GM19023 (cell line): ENCODE data around the gene APAF1.
A peak's percentile ranks its signal among the peaks of the same experiment; 100 is the strongest.
"Not testable (repeated sequence)": the region's sequence is repeated elsewhere in the genome, so short reads cannot be mapped to it uniquely, and the experiment has no call there.

Experiments used
- ATAC-seq: cut with Tn5 transposase; IDR thresholded peaks from one replicate; pipeline ENCODE4 v1.9.1; 2021; ENCODE audit warnings: mild to moderate bottlenecking, moderate library complexity; ENCODE audit not compliant: unreplicated experiment

The APAF1 gene, protein sequence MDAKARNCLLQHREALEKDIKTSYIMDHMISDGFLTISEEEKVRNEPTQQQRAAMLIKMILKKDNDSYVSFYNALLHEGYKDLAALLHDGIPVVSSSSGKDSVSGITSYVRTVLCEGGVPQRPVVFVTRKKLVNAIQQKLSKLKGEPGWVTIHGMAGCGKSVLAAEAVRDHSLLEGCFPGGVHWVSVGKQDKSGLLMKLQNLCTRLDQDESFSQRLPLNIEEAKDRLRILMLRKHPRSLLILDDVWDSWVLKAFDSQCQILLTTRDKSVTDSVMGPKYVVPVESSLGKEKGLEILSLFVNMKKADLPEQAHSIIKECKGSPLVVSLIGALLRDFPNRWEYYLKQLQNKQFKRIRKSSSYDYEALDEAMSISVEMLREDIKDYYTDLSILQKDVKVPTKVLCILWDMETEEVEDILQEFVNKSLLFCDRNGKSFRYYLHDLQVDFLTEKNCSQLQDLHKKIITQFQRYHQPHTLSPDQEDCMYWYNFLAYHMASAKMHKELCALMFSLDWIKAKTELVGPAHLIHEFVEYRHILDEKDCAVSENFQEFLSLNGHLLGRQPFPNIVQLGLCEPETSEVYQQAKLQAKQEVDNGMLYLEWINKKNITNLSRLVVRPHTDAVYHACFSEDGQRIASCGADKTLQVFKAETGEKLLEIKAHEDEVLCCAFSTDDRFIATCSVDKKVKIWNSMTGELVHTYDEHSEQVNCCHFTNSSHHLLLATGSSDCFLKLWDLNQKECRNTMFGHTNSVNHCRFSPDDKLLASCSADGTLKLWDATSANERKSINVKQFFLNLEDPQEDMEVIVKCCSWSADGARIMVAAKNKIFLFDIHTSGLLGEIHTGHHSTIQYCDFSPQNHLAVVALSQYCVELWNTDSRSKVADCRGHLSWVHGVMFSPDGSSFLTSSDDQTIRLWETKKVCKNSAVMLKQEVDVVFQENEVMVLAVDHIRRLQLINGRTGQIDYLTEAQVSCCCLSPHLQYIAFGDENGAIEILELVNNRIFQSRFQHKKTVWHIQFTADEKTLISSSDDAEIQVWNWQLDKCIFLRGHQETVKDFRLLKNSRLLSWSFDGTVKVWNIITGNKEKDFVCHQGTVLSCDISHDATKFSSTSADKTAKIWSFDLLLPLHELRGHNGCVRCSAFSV (N-terminal part only)

DNA sequence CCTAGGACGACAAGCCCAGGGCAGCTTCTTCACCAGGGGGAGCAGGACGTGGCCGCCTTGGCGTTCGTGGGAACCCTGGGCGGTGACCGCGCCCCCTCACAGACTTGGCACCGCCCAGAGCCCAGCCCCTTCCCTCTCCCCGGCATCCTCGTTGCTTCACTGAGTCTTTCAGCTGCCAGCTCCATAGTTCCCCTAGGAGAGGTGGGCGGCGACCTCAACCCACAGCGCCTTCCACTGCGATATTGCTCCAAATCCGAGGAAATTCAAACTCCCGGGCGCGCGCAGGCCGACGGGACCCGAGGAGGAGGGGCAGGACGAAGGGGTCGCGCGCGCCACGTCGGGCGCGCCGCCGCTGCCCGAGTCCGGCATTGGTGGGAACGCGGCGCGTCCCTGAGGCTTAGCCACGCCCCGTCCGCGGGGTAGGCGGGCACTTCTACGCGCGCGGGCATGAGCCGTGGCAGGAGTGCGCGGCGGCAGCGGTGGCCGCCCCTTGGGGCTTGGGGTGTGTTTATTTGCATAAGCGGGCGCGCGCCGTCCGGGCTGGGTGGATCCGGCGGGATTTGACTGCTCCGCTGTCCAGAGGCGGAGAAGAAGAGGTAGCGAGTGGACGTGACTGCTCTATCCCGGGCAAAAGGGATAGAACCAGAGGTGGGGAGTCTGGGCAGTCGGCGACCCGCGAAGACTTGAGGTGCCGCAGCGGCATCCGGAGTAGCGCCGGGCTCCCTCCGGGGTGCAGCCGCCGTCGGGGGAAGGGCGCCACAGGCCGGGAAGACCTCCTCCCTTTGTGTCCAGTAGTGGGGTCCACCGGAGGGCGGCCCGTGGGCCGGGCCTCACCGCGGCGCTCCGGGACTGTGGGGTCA lies at the start of gene APAF1, which contains the start of gene IKBIP:
Gene APAF1 (plus strand): TSS at position 579 of the 860 bp plus-strand sequence. CDS start 3,070 bp downstream, outside the sequence.
Gene IKBIP (minus strand): TSS at position 77 of the 860 bp plus-strand sequence. CDS start 87 bp downstream, outside the sequence.
- ATAC-seq = peak; percentile 86

DNA sequence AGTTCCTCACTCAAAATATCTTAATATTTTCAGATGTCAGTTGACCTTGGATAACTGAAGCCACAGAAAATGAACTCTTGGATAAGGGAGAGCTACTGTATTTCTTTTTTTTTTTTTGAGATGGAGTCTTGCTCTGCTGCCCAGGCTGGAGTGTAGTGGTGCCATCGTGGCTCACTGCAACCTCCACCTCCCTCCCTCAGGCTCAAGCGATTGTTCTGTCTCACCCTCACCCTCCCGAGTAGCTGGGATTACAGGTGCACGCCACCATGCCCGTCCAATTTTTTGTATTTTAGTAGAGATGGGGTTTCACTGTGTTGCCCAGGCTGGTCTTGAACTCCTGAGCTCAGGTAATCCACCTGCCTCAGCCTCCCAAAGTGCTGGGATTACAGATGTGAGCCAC lies 47.8 kb upstream of the APAF1 start:
- not testable (repeated sequence) for ATAC-seq

DNA sequence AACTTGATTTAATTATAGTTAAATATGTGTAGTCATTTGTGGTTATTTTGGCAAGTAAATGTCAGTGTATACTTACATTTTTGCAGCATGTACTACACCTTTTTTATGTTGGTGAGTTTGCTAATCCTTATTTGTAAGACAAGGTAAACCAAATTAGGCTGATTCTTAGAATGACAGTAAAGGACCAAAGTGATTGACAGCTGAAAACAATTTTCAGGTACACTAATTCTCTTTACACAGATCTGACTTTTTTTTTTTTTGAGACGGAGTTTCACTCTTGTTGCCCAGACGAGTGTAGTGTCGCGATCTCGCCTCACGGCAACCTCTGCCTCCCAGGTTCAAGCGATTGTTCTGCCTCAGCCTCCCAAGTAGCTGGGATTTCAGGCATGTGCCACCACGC lies 43.2 kb upstream of the APAF1 start:
- ATAC-seq = no peak

DNA sequence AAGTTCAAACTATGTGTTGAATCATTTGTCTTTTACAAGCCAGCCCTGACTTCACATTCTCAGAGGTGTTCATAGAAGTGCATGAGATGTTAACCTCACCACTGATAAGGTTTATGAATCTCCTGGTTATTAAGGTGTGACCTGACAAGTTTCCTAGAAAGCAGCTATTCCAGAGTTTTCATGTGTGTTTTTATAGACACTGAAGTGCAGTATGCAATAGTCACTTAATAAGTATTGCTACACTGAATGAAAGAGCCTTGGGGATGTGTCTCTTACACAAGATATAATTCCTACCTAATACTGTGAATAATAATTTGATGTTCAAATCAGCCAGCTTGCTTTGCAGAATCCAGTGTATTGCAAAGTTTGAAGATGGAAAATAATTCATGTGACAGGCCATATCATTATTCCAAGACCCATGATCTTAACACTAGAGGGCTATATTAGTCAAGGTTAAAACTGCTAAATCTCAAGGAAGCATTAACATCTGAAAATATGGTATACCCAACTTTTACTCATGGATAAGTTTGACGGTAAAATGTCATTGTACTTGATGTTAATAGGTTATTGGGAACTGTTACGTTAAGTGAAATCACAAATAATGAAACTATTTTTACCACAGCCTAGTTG lies 38.6 kb upstream of the APAF1 start:
- ATAC-seq = no peak

DNA sequence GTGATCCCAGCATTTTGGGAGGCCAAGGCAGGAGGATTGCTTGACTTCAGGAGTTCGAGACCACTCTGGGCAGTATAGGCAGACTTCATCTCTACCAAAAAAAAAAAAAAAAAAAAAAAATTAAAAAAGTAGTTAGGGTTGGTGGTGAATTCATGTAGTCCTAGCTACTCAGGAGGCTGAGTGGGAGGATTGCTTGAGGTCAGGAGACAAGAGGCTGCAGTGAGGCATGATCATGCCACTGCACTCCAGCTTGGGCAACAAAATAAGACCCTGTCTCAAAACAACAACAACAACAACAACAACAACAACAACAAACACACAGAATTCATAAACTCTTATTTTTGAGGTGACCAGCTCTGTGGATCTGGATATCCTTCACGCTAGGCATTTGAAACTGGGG lies 34.5 kb upstream of the APAF1 start:
- ATAC-seq = no peak

DNA sequence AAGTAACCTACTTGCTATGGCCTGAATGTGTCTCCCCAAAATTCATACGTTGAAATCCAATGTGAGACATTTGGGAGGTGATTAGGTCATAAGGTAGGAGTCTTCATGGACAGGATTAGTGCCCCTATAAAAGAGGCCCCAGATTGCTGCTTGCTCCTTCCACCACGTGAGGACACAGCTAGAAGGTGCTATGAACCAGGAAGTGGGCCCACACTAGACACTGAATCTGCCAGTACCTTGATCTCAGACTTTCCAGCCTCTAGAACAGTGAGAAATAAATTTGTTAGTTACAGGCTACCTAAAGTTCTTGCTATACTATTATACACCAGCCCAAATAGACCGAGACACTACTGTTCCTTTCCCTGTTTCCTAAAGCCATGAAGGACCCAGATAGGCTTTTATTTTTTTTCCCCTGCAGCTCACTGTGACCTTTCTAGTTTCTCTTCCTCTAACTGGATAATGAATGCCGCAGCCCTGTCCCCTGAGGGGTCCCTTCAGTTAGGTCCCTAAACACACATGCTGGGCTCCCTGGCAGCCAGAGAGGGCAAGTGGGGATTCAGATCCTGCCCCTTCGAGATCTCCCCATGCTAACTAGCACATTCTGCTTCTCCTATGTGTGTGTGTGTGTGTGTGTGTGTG lies 32.3 kb upstream of the APAF1 start:
- ATAC-seq = peak; percentile 86

DNA sequence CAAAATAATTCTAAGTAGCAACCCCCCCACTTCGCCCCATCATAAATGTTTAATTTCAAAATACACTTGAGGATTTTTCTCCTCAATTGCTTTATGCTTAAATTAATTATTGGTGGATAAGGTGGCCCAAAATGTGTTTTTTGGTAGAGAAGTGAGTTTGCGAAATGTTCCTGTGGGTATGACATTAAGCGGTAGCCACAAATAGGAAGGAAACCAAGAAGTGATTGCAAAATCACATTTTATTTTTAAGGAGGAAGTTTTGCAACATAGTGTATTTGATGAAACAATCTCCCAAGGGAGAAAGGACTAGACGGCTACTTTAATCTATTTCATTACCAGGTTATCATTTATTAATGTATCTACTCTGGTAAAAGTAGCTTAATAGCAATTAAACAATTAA lies 26.1 kb upstream of the APAF1 start:
- ATAC-seq = no peak

DNA sequence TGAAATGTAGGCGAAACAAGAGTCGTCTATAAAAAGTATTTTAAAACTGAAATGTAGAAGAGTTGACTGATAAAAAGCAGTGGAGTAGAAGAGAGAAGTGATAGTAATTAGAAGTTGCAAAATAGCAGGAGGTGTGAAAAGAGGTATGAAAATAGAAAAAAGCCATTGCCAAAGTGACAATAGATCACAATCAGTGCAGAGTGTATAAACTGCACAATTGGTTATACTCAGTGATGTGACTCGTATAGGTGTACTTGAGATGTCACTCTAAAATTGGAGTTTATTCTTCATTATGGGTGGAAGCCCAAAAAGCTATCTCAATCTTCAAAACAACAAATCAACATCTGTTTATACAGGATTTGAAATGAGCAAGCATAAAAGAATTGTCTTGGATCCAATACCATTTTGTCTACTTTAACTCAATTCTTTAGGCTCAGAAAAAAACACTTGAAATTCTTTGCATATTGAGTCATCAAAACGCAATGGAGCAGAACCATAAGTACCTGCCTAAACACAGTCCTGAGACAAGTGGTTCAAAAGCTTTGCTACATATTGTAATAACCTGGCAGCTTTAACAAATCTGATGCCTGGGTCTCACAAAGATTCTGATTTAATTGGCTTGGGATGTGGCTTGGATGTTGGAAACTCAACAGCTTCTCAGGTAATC lies 9.3 kb upstream of the APAF1 start:
- peak; percentile 85 for ATAC-seq

DNA sequence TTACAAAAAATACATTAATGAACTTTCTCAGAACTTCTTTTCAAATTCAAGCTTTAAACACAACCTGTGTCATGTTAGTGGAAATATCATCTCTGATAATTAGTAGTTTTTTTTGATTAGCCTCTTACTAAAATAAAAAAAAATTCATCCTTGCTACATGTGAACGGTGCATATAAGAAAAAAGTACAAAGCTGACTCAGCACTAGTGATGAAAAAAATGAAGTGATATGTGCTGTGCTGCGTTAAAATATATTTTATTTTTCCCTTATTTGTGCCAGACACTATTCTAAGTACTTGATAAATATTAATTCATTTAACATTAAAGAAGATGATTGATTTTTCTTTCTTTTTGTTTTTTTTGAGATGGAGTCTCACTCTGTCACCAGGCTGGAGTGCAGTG lies 8.0 kb upstream of the APAF1 start:
- no peak for ATAC-seq

DNA sequence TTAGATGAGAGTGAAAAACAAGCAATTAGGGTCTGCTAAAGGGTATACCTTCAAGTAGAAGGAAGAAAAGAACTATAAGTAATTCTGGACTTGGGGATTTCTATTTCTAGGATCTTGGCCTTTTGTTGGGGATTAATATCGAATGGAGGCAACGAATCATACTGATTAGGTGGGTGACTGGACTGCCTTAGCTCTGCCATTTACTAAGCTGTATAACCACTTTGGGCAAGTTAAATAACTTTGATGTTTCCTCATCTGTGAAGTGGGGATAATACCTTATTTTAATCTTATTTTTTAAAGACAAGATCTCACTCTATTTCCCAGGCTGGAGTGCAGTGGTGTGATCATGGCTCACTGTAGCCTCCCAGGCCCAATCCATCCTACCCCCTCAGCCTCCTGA lies 7.1 kb upstream of the APAF1 start:
- ATAC-seq = no peak

DNA sequence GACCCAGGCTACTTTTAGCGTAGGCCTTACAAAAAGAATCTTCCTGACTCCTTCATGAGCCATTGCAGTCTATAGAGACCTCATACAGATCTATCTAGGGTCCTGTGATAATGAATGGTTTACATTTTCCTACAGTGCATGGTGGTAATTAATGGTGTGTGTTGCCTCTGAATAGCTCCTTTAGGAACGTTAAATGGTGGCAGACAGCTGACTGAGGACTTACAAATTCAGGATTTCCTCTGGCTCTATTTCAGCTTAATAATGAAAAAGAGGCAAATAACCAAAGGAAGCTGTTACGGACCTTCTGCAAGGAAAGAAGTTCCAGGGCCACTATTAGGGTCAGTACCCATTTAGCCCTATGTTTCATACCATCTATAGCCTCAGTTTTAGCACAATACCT lies 5.6 kb upstream of the APAF1 start:
- ATAC-seq = no peak

DNA sequence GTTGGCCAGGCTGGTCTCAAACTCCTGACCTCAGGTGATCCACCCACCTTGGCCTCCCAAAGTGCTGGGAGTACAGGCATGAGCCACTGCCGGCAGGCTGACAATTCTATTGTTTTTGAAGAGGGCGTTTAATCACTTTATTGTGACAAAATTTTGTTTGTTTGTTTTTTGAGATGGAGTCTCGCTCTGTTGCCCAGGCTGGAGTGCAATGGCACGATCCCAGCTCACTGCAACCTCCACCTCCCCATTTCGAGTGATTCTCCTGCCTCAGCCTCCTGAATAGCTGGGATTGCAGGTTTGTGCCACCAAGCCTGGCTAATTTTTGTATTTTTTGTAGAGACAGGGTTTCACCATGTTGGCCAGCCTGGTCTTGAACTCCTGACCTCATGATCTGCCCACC lies 2.3 kb upstream of the APAF1 start:
- not testable (repeated sequence) for ATAC-seq

DNA sequence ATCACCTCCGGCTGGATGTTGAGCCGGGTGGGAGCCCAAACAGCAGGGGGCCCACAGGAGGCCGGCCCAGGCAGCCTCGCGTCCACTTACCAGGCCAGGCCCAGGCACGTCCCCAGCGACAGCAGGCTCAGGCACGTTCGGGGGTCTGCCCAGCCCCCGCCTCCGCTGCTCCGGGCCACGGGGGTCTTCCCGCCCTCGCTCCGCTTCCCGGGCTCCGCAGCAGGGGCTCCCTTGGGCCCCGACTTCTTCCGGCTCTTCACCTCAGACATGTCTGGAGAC lies 718 bp upstream of the APAF1 start:
- peak; percentile 14 for ATAC-seq

DNA sequence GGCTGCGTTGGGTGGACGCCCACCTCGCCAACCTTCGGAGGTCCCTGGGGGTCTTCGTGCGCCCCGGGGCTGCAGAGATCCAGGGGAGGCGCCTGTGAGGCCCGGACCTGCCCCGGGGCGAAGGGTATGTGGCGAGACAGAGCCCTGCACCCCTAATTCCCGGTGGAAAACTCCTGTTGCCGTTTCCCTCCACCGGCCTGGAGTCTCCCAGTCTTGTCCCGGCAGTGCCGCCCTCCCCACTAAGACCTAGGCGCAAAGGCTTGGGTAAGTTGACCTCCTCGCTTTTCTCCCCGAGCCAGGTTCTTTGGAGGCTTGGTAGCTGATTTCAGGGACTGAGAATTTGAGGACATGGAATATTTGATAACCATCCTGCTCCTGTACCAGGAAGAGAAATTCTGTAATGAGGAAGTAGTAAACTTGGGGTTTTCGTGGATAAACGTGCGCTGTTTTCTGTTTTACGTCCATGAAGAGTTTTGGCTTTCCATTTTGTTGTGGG lies 530 bp downstream of the APAF1 start:
- no peak for ATAC-seq

DNA sequence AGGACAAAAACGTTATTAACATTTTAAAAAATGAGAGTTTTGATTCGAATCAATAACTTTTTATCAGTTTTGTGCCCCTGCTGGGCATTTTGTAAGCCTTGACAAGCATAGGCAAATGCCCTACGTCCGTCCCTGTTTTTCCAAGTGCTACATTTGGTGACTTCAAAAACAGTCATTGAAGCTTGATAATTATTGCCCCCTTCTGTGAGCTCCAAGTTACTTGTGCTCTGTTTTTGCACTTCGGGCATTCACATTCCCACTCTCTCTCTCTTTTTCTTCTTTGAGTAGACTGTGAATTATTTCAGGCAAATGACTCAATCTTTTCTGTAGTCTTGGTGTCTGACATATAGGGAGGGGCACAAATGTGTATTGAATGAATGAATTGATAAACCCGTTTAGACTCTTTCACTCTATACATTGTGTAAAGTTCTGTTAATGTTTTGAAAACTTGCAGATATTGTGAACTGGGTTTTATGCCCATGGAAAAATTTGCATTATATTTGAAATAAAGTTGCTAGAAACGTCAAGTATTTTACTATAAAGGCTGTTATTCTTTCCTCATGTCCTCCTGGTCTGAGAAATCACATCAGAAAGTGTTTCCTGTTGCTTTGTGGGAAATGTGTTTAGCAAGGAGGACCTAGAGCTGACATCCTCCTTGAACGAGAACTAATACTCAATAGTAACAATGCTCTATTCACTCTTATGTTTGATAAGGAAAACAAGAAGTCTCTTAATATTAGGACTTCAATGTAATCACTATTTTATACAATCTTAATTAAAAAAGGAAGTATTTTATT lies 1.4 kb downstream of the APAF1 start:
- no peak for ATAC-seq

DNA sequence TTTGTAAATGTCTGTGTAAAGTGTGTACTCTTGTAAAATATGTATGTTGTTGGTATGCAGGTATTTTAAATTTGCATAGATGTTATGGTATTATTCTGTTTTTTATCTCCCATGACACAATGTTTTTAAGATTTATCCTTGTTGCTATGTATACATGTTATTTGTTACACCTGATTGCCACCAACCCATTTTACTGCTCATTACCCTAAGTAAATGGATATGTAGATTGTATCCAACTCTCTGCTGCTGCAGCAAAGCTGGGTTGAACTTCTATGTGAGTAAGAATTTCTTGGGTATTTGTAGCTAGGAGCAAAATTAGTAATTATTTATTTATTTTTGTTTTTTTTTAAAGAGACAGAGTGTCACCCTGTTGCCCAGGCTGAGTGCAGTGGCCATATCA lies 6.2 kb downstream of the APAF1 start:
- no peak for ATAC-seq

DNA sequence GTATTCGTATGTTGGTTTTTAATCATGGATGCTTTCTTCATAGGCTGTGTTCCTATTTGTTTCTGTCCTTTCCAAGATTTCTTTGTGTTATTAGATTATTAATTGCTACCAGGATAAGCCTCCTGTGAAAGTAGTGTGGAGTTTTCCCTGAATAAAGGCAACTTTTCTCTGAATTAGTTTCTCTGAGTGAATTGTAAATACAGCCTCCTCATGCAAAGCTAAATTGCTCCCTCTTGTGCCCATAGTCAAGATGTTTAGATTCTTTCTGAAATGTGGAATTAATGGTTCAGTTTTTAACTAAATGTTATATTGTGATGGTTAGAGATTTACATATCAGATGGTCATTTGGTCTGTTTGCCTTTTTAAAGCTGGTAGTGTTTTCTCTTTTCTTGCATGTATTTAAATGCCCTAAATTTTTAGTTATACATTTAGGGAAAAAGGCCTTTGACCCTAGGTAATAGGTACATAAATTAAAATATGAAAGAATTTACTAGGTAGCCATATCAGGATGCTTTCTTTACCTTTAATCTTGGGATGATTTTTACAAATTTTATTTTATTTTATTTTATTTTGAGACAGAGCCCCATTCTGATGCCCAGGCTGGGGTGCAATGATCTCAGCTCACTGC lies 8.9 kb downstream of the APAF1 start:
- ATAC-seq = no peak
